Measurements from ENCODE around the gene WFDC12. TPM values are rescaled to one million over a fixed set of nuclear protein-coding genes. Genes with fewer than 3 reads are reported as not detected.

Gene WFDC12
- total RNA-seq, 1 donor from 2014 or later, result not detected

DNA sequence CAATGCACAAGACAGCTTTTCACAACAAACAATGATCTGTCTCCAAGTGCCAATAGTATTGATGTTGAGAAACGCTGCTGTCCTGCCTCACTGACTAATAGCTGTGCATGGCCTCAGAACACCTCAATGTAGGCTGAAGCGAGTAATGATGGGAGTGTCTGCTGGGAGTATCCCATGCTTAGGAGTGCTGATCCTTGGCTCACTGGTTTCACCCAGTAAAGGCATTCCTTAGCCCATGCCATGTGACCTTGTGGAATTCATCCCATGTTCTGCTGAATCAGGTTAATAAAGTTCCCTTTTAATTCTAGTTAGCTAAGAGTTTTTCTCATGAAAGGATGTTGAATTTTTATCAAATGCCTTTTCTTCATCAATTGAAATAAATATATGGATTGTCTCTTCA, 3.8 kb upstream of the WFDC12 start:
- TF ChIP-seq, protein P1, sequence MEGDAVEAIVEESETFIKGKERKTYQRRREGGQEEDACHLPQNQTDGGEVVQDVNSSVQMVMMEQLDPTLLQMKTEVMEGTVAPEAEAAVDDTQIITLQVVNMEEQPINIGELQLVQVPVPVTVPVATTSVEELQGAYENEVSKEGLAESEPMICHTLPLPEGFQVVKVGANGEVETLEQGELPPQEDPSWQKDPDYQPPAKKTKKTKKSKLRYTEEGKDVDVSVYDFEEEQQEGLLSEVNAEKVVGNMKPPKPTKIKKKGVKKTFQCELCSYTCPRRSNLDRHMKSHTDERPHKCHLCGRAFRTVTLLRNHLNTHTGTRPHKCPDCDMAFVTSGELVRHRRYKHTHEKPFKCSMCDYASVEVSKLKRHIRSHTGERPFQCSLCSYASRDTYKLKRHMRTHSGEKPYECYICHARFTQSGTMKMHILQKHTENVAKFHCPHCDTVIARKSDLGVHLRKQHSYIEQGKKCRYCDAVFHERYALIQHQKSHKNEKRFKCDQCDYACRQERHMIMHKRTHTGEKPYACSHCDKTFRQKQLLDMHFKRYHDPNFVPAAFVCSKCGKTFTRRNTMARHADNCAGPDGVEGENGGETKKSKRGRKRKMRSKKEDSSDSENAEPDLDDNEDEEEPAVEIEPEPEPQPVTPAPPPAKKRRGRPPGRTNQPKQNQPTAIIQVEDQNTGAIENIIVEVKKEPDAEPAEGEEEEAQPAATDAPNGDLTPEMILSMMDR (IDR thresholded peaks at IDR 0.05), result no peak
- peaks cover 67% of the 10 kb centered on the region for H3K27me3 Mint-ChIP-seq (ENCODE audit: unreplicated experiment)
- no peak overlapping the region for H3K27ac Mint-ChIP-seq (ENCODE audit: unreplicated experiment)

DNA sequence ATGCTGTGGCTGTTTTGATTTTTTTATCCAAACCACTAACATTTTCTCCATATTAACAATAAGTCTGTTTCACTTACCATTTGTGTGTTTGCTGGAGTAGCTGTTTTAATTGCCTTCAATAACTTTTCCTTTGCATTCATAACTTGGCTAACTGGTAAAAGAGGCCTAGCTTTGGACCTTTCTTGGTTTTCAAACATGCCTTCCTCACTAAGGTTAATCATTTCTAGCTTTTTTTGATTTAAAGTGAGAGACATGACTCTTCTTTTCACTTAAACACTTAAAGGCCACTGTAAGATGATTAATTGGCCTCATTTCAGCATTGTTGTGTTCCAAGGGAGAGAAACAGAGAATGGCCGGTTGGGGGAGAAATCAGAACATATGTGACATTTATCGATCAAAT, 2.9 kb downstream of the WFDC12 start:
- TF ChIP-seq, protein P1 (IDR thresholded peaks at IDR 0.05), result no peak

More for the DNA sequence above, 3.8 kb upstream of the WFDC12 start:
- Mint-ChIP-seq H3K4me3 (ENCODE audit: unreplicated experiment) (no peak overlapping the region), H3K36me3 (ENCODE audit: unreplicated experiment) (no peaks in the 10 kb centered on the region), H3K4me1 (ENCODE audit: unreplicated experiment) (no peaks in the 10 kb centered on the region), H3K9me3 (ENCODE audit: unreplicated experiment) (no peaks in the 10 kb centered on the region)
- no peak for DNase-seq (ENCODE audit: extremely low spot score, unreplicated experiment)

GRCh38 chr20:45119556-45120266, 4.6 kb downstream of the WFDC12 start:
- Mint-ChIP-seq H3K9me3 (ENCODE audit: unreplicated experiment) (peaks cover 7% of the 10 kb centered on the region), H3K27ac (ENCODE audit: unreplicated experiment) (no peak overlapping the region), H3K4me3 (ENCODE audit: unreplicated experiment) (no peak overlapping the region), H3K27me3 (ENCODE audit: unreplicated experiment) (peaks cover 65% of the 10 kb centered on the region), H3K4me1 (ENCODE audit: unreplicated experiment) (no peaks in the 10 kb centered on the region), H3K36me3 (ENCODE audit: unreplicated experiment) (no peaks in the 10 kb centered on the region)
- TF ChIP-seq, protein P1 (IDR thresholded peaks at IDR 0.05), result no peak
- DNase-seq (ENCODE audit: extremely low spot score, unreplicated experiment), result no peak

More for the DNA sequence above, 2.9 kb downstream of the WFDC12 start:
- peaks cover 68% of the 10 kb centered on the region for H3K27me3 Mint-ChIP-seq (ENCODE audit: unreplicated experiment)
- H3K27ac Mint-ChIP-seq (ENCODE audit: unreplicated experiment), result no peak overlapping the region
- H3K36me3 Mint-ChIP-seq (ENCODE audit: unreplicated experiment), result no peaks in the 10 kb centered on the region
- H3K4me3 Mint-ChIP-seq (ENCODE audit: unreplicated experiment), result no peak overlapping the region
- DNase-seq (ENCODE audit: extremely low spot score, unreplicated experiment), result no peak
- H3K9me3 Mint-ChIP-seq (ENCODE audit: unreplicated experiment), result peaks cover 7% of the 10 kb centered on the region
- H3K4me1 Mint-ChIP-seq (ENCODE audit: unreplicated experiment), result no peaks in the 10 kb centered on the region

DNA sequence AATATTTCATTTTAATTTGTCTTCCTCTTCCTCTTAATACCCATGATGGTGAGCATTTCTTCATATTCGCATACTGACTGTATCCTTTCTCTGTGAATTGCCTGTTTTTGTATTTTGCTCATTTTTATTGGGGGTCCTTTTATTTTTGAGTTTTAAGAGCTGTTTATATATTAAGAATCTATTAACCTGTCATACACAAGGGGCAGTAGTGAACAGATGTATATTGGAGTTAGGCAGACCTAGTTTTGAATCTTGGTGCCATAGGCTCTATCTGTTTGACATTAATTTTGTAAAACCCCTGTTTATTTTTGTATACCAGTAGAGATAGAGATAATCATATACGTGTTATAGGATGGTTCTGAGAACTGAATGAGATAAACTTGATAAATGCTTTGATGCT, 6.2 kb downstream of the WFDC12 start:
- no peak overlapping the region for H3K27ac Mint-ChIP-seq (ENCODE audit: unreplicated experiment)
- peaks cover 72% of the 10 kb centered on the region for H3K27me3 Mint-ChIP-seq (ENCODE audit: unreplicated experiment)
- TF ChIP-seq, protein P1 (IDR thresholded peaks at IDR 0.05), result no peak
- H3K4me1 Mint-ChIP-seq (ENCODE audit: unreplicated experiment), result no peaks in the 10 kb centered on the region
- no peaks in the 10 kb centered on the region for H3K36me3 Mint-ChIP-seq (ENCODE audit: unreplicated experiment)
- H3K9me3 Mint-ChIP-seq (ENCODE audit: unreplicated experiment), result peaks cover 7% of the 10 kb centered on the region
- no peak for DNase-seq (ENCODE audit: extremely low spot score, unreplicated experiment)
- H3K4me3 Mint-ChIP-seq (ENCODE audit: unreplicated experiment), result no peak overlapping the region

- Mint-ChIP-seq H3K9me3 (ENCODE audit: unreplicated experiment) (peaks cover 7% of the 10 kb centered on the region), H3K4me1 (ENCODE audit: unreplicated experiment) (no peaks in the 10 kb centered on the region), H3K27me3 (ENCODE audit: unreplicated experiment) (peaks cover 72% of the 10 kb centered on the region), H3K27ac (ENCODE audit: unreplicated experiment) (no peak overlapping the region), H3K4me3 (ENCODE audit: unreplicated experiment) (no peak overlapping the region), H3K36me3 (ENCODE audit: unreplicated experiment) (no peaks in the 10 kb centered on the region)
- DNase-seq (ENCODE audit: extremely low spot score, unreplicated experiment), result no peak
- TF ChIP-seq, protein P1 (IDR thresholded peaks at IDR 0.05), result no peak
Observed at GRCh38 chr20:45117581-45117980, 6.7 kb downstream of the WFDC12 start.

Data from osteocyte (in vitro differentiated cells).